Coronary artery (tissue), 2 donors: ENCODE data around the gene SYT7.
"Not testable (repeated sequence)": the region's sequence is repeated elsewhere in the genome, so short reads cannot be mapped to it uniquely, and the experiment has no call there.

Source experiments
- DNase-seq: peaks from one replicate; pipeline ENCODE4 v3.0.0-alpha.2; 2017; ENCODE audit warnings: low spot score
- H3K27ac ChIP-seq, 2 donors: fragments of 200-600 bp; sonication (generic); one replicate each; pipeline ENCODE4 v1.5.1; 2016 to 2019
- H3K4me3 ChIP-seq: fragments of 200-600 bp; sonication (generic); 2 replicates; pipeline ENCODE4 v1.5.1; 2016; ENCODE audit warnings: mild to moderate bottlenecking, moderate library complexity
- TF ChIP-seq, protein P1 (sequence below): fragments of 200-600 bp; sonication (generic); IDR thresholded peaks from one replicate; pipeline ENCODE4 v1.5.1; 2019; ENCODE audit warnings: antibody characterized with exemption

SYT7 gene

DNA sequence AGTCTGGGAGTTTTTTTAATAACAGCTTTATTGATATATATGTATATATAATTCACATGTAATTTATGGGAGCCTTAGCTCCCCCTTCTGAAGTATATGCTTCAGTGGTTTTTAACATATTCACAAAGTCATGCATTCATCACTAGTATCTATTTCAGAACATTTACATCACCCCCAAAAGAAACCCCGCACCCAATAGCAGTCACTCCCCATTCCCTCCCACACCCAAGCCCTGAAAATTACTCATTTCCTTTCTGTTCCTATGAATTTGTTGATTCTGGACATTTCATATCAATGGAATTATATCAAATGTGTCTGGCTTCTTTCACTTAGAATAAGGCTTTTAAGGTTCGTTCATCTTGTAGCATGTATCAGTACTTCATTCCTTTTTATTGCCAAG lies 35.6 kb upstream of the SYT7 start:
- Histone ChIP-seq H3K4me3 (no peak overlapping the region), H3K27ac (no peak overlapping the region)
- DNase-seq = no peak
- TF ChIP-seq, protein P1, sequence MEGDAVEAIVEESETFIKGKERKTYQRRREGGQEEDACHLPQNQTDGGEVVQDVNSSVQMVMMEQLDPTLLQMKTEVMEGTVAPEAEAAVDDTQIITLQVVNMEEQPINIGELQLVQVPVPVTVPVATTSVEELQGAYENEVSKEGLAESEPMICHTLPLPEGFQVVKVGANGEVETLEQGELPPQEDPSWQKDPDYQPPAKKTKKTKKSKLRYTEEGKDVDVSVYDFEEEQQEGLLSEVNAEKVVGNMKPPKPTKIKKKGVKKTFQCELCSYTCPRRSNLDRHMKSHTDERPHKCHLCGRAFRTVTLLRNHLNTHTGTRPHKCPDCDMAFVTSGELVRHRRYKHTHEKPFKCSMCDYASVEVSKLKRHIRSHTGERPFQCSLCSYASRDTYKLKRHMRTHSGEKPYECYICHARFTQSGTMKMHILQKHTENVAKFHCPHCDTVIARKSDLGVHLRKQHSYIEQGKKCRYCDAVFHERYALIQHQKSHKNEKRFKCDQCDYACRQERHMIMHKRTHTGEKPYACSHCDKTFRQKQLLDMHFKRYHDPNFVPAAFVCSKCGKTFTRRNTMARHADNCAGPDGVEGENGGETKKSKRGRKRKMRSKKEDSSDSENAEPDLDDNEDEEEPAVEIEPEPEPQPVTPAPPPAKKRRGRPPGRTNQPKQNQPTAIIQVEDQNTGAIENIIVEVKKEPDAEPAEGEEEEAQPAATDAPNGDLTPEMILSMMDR = no peak

DNA sequence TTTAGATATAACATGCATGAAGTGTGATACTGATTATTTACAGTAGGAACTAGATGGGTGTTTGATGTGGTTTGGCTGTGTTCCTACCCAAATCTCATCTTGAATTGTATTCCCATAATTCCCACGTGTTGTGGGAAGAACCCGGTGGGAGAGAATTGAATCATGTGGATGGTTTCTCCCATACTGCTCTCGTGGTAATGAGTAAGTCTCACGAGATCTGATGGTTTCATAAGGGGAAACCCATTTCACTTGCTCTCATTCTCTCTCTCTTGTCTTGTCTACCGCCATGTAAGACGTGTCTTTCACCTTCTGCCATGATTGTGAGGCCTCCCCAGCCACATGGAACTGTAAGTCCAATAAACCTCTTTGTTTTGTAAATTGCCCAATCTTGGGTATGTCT lies 33.9 kb upstream of the SYT7 start:
- not testable (repeated sequence) for H3K27ac ChIP-seq, H3K4me3 ChIP-seq, DNase-seq

DNA sequence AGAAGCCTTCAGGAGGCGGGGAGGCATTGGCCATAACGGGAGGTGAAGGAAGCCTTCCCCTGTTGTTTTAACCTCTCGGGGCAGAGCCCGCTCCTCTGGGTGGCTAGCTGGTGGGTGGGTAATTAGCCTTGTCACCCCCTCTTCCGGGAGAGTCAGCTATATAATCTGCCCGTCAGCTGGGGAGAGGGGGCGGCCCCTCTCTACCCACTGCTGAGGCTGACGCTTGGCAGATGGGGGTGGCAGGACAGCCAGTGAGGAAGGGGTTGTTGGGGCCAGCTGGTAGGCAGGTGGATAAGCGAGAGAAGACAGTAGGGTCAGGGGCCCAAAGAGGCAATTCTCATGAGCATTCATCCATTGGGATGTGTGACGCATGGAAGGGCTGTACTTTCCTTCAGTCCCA lies 33.0 kb upstream of the SYT7 start:
- DNase-seq = no peak
- no peak overlapping the region for H3K27ac ChIP-seq
- TF ChIP-seq, protein P1 = no peak
- H3K4me3 ChIP-seq = no peak overlapping the region

DNA sequence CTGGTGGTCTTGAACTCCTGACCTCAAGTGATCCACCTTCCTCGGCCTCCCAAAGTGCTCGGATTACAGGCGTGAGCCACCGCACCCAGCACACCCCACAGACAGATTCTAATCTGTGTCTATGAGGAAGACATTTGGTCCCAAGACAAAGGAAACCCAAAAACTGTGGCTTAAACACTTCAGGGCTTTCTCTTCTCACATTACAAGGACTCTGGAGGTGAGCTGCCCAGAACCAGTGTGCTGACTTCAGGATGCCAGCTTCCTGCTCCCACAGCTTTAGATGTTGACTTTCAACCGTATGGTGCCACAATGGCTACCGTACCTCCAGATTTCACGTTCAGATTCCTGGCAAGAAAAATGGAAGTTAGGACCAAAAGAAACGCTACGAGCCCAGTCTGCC lies 32.2 kb upstream of the SYT7 start:
- TF ChIP-seq, protein P1 = no peak

DNA sequence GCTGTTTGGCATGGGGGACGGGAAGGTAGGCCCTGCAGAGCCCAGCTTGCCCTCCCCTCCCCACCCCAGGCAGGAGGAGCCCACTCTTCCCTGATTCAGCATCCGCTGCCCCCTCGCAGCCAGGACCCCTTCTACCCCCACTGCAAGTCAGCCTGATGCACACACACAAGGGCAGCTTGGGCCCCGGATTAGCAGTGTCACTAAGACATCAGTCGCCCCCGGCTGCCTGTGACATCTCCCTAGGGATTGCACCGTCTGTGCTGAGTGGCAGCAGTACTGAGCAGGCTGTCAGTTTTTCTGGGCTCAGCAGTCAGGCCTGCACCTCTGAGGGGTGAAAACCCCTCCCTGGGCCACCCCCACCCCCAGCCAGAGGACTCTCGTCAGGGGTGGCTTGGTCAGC lies 30.4 kb upstream of the SYT7 start:
- H3K4me3 ChIP-seq = no peak overlapping the region
- H3K27ac ChIP-seq = no peak overlapping the region
- DNase-seq = no peak
- TF ChIP-seq, protein P1 = no peak

More for the DNA sequence above, 32.2 kb upstream of the SYT7 start:
- no peak overlapping the region for H3K27ac ChIP-seq
- DNase-seq = no peak
- H3K4me3 ChIP-seq = no peak overlapping the region

DNA sequence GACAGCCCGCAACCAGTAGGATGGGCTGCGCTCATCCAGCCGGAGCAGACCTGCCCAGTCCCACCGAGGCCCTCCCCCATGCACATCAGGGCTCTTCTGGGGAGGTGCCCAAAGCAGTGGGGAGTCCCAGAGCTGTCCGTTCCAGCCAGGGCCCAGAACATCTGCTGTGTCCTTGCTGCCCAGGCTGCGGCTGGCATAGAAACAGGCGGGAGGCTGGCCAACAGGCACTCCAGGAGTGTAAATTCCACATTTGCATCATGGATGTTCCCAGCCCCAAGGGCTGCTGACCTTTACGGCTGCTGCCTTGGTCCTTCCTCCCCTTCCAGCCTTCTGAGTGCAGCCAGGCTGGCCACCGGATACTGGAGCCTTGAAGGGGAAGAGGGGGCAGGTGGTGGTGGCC lies 30.0 kb upstream of the SYT7 start:
- H3K27ac ChIP-seq = no peak overlapping the region
- no peak overlapping the region for H3K4me3 ChIP-seq
- no peak for DNase-seq
- TF ChIP-seq, protein P1 = no peak

DNA sequence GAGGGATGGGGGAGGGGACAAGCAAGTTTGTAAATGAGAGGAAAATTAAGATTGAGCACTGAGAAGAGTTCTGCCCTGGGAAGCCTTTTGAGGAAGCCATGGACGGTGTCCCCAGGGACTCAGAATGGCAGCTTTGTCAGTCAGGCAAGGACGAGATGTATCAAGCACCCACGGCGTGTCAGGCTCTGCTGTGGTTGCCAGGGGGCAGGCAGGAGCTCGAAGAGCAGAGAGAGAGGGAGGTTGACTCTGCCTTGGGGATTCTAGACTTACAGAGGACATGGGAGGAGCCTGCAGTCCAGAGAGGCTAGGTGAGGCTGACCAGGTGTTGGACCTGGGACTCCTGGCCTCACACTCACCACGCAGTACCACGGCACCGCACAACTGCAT lies 29.1 kb upstream of the SYT7 start:
- H3K4me3 ChIP-seq = no peak overlapping the region
- TF ChIP-seq, protein P1 = no peak
- DNase-seq = no peak
- no peak overlapping the region for H3K27ac ChIP-seq
